GM12878 (cell line): ENCODE measurements around the gene BCL11A. TPM values are rescaled to one million over a fixed set of nuclear protein-coding genes. Genes with fewer than 3 reads are reported as not detected.

Experiments used
- ATAC-seq: fragments of 200-7000 bp; cut with Tn5 transposase; 3 replicates; pipeline ENCODE4 v1.9.1; 2020; ENCODE audit warnings: mild to moderate bottlenecking, moderate library complexity
- BruUV-seq: library from RNA; stranded (reverse); fragments of 400-500 nt; replicated peaks from 2 replicates; lab custom pipeline; 2021; lab: Mats Ljungman, UMichigan
- CTCF ChIA-PET: fragments of 300-600 bp; sonication (Branson Sonifier 250); formaldehyde crosslinking; extraction: SDS; loops from one replicate; lab custom pipeline; 2021; ENCODE audit warnings: inconsistent platforms; lab: Yijun Ruan, JAX
- POLR2A ChIA-PET: fragments of 350-600 bp; formaldehyde crosslinking; extraction: SDS; loops from one replicate; lab custom pipeline; 2021; ENCODE audit warnings: inconsistent platforms; lab: Charles Lee
- RAD21 ChIA-PET: fragments of 300-600 bp; sonication (Branson Sonifier 250); formaldehyde crosslinking; loops from one replicate; lab custom pipeline; 2023; ENCODE audit warnings: antibody characterized with exemption; ENCODE audit not compliant: unreplicated experiment; lab: Charles Lee
- SMC1A ChIA-PET: fragments of 300-600 bp; sonication (Branson Sonifier 250); formaldehyde crosslinking; loops from one replicate; lab custom pipeline; 2023; ENCODE audit not compliant: unreplicated experiment, uncharacterized antibody; lab: Charles Lee
- DNase-seq: peaks from one replicate; pipeline ENCODE4 v3.0.0-alpha.2; 2011; ENCODE audit warnings: low read depth, low spot score
- FAIRE-seq: peaks from 3 replicates; lab custom pipeline; 2011; peaks lifted over from hg19 to GRCh38; lab: Jason Lieb, UNC
- H2AFZ ChIP-seq: 2 replicates; pipeline ENCODE4 v1.6.0; 2011; ENCODE audit warnings: low read depth, low read length, control low read depth; ENCODE audit not compliant: control insufficient read depth
- H3K27ac ChIP-seq: 2 replicates; pipeline ENCODE4 v1.5.1; 2011; ENCODE audit warnings: control low read depth; ENCODE audit not compliant: control insufficient read depth, insufficient read depth
- H3K27me3 ChIP-seq, 2 experiments: replicated peaks in 1 of 2; 2 replicates each; pipeline versions ENCODE4 v1.6.0 to v1.6.1; 2011; ENCODE audit warnings: low read length in 1 of 2; ENCODE audit not compliant: control insufficient read depth in 2 of 2, insufficient read depth in 2 of 2
- H3K36me3 ChIP-seq, 2 experiments: 2 replicates each; pipeline ENCODE4 v1.5.1; 2011; ENCODE audit warnings: low read length in 1 of 2; ENCODE audit not compliant: control insufficient read depth in 2 of 2, insufficient read depth in 2 of 2
- H3K4me1 ChIP-seq: 2 replicates; pipeline ENCODE4 v1.6.1; 2011; ENCODE audit warnings: mild to moderate bottlenecking, low read length, moderate library complexity, mixed read lengths; ENCODE audit not compliant: control insufficient read depth, insufficient read depth
- H3K4me2 ChIP-seq: 2 replicates; pipeline ENCODE4 v1.6.0; 2011; ENCODE audit warnings: control low read depth; ENCODE audit not compliant: control insufficient read depth, insufficient read depth
- H3K4me3 ChIP-seq: fragments of 200-600 bp; sonication (generic); 2 replicates; pipeline ENCODE4 v1.5.1; 2016
- H3K79me2 ChIP-seq: 2 replicates; pipeline ENCODE4 v1.6.0; 2011; ENCODE audit warnings: low read length; ENCODE audit not compliant: control insufficient read depth, insufficient read depth
- H3K9ac ChIP-seq: 2 replicates; pipeline ENCODE4 v1.8.0; 2011; ENCODE audit warnings: low read length, control low read depth, mixed read lengths; ENCODE audit not compliant: control insufficient read depth, insufficient read depth
- H3K9me3 ChIP-seq: replicated peaks from 3 replicates; pipeline ENCODE4 v1.5.1; 2011; ENCODE audit warnings: mild to moderate bottlenecking, low read length; ENCODE audit not compliant: control insufficient read depth, insufficient read depth
- H4K20me1 ChIP-seq: 2 replicates; pipeline ENCODE4 v1.6.0; 2011; ENCODE audit not compliant: control insufficient read depth, insufficient read depth
- BRCA1 ChIP-seq: IDR thresholded peaks from 2 replicates; pipeline ENCODE4 v1.6.1; 2011; ENCODE audit warnings: low read depth, low read length, improper control_type of control experiment
- EP300 ChIP-seq, 2 experiments: fragments of 150-350 bp in 1 of 2; IDR thresholded peaks; 2 replicates each; pipeline ENCODE4 v1.6.1; 2011 to 2012; ENCODE audit warnings: low read depth in 2 of 2, low read length in 2 of 2, borderline replicate concordance in 1 of 2, improper control_type of control experiment in 1 of 2, inconsistent platforms in 1 of 2; ENCODE audit not compliant: control insufficient read depth in 1 of 2
- NKRF ChIP-seq: fragments of 450-650 bp; conservative IDR thresholded peaks from 2 replicates; pipeline ENCODE4 v1.6.1; 2017; ENCODE audit warnings: mild to moderate bottlenecking, moderate library complexity
- RAD51 ChIP-seq: fragments of 450-650 bp; IDR thresholded peaks from 2 replicates; pipeline ENCODE4 v1.6.1; 2016; ENCODE audit warnings: moderate library complexity, mild to moderate bottlenecking, inconsistent platforms
- RUNX3 ChIP-seq: IDR thresholded peaks from 2 replicates; pipeline ENCODE4 v1.6.1; 2012; ENCODE audit warnings: low read length, inconsistent platforms
- SMAD5 ChIP-seq: IDR thresholded peaks from 2 replicates; pipeline ENCODE4 v1.6.1; 2016; ENCODE audit warnings: antibody characterized with exemption, low read depth
- SP1 ChIP-seq: IDR thresholded peaks from one replicate; pipeline ENCODE4 v1.6.1; 2011; ENCODE audit warnings: low read depth, low read length
- WRNIP1 ChIP-seq: IDR thresholded peaks from 2 replicates; pipeline ENCODE4 v1.6.1; 2011; ENCODE audit warnings: low read depth, low read length, improper control_type of control experiment, borderline replicate concordance
- YBX1 ChIP-seq: fragments of 450-650 bp; IDR thresholded peaks from 2 replicates; pipeline ENCODE4 v1.6.1; 2016; ENCODE audit warnings: antibody characterized with exemption
- ZBTB11 ChIP-seq: fragments of 450-650 bp; formaldehyde crosslinking; IDR thresholded peaks from 2 replicates; pipeline ENCODE4 v1.5.0; 2022; ENCODE audit warnings: mild to moderate bottlenecking, missing genetic modification characterization
- ZSCAN29 ChIP-seq: fragments of 450-650 bp; IDR thresholded peaks from 2 replicates; pipeline ENCODE4 v1.6.1; 2017; ENCODE audit warnings: mild to moderate bottlenecking, moderate library complexity
- WGBS: methylation state at CpG from one replicate; pipeline ENCODE4 v1.1.6; 2016; ENCODE audit warnings: low lambda C conversion rate; ENCODE audit not compliant: insufficient replicate concordance, insufficient coverage; ENCODE audit errors: missing lambda C conversion rate; 5-methylcytosine and 5-hydroxymethylcytosine counted together
- in situ Hi-C: fragments of 300-500 bp; cut with MboI; formaldehyde crosslinking; loops from 9 replicates; pipeline ENCODE4 v1.14.3; 2018; ENCODE audit warnings: mixed read lengths
- intact Hi-C: fragments of 100-400 bp; cut with micrococcal nuclease; formaldehyde crosslinking; loops from one replicate; pipeline ENCODE4 v1.14.2; 2022; ENCODE audit not compliant: unreplicated experiment
- polyA plus RNA-seq, 11 experiments: library from polyadenylated mRNA; depleted of rRNA in 4 of 11; unstranded in 6 of 11; stranded (reverse) in 5 of 11; fragments of >200 nt; fragmentation: Nextera tagmentation in 4 of 11; fragmentation: Illumina TruSeq in 1 of 11; extraction: Ambion mirVana in 4 of 11; extraction: Trizol in 1 of 11; gene quantifications; 1 replicate in 1 of 11; 2 replicates in 10 of 11; pipeline versions ENCODE4 v1.2.1 to v1.2.3, GENCODE V29; 2011 to 2016; ENCODE audit warnings: inconsistent platforms in 2 of 11, missing spikeins in 2 of 11, low read depth in 1 of 11
- total RNA-seq, 4 experiments: library from RNA; depleted of rRNA in 3 of 4; stranded (reverse); fragments of >200 nt in 3 of 4; fragmentation: Illumina TruSeq in 1 of 4; extraction: Trizol in 1 of 4; gene quantifications; 2 replicates each; pipeline versions ENCODE4 v1.2.1 to v1.2.3, GENCODE V29; 2013 to 2021
- TF ChIP-seq, protein P1 (sequence below), 3 experiments: IDR thresholded peaks in 2 of 3; conservative IDR thresholded peaks in 1 of 3; 2 replicates each; pipeline ENCODE4 v1.5.1; 2011; ENCODE audit warnings: low read depth in 3 of 3, low read length in 3 of 3, mild to moderate bottlenecking in 3 of 3, control low read depth in 2 of 3, moderate library complexity in 2 of 3, inconsistent platforms in 1 of 3, mixed read lengths in 1 of 3; ENCODE audit not compliant: control insufficient read depth in 2 of 3, insufficient read depth in 1 of 3; ENCODE audit errors: extremely low read depth in 1 of 3

BCL11A gene
- total and polyA plus RNA-seq, 10 of the 15 experiments (the other 5 are each of a cell fraction or from before 2014, with no cell fraction given), result 7.5 to 26.6 (median 11.1) TPM; not detected in 1

DNA sequence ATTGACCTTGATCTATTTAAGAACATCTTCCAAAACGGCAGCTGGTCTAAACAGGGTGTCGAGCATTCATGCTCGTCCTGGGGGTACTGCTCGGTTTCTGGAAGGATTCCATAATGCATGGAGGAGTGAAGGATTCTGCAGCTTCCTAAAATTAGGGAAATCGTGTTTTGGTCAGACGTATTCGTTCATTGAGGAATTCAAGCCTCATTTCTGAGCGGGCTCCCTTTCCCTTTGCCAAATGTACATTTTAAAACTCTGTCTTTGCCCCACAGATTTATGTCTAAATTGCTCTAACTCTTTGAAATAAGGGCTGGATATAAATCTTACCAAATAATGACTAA lies 144.0 kb downstream of the BCL11A start:
- intact Hi-C loops, result no loop called here
- WGBS, result 62% methylated on average over 8 of the region's 8 CpGs
- SMC1A ChIA-PET, result interaction anchor here (0.5 kb wide), 1 partner anchor 1383 kb away, joined by 3 read pairs; no protein-coding TSS in a partner anchor

More for the DNA sequence above, 144.0 kb downstream of the BCL11A start:
- no peak for ATAC-seq
- no peak for DNase-seq
- H3K4me3 ChIP-seq, result no peak overlapping the region
- no peak overlapping the region for H3K27ac ChIP-seq
- ChIA-PET POLR2A (no interaction called here), CTCF (no interaction called here), RAD21 (no interaction called here)
- no peaks in the 10 kb centered on the region for H3K79me2 ChIP-seq
- no peaks in the 10 kb centered on the region for H3K9me3 ChIP-seq
- no TSS peak for BruUV-seq
- no peak for FAIRE-seq
- in situ Hi-C loops, result no loop called here
- no peaks in the 10 kb centered on the region for H3K27me3 ChIP-seq
- no peaks in the 10 kb centered on the region for H4K20me1 ChIP-seq
- no peak overlapping the region for H2AFZ ChIP-seq
- peaks cover 37% of the 10 kb centered on the region for H3K4me1 ChIP-seq
- no peak overlapping the region for H3K9ac ChIP-seq
- TF ChIP-seq WRNIP1 (no peak), RAD51 (no peak), BRCA1 (no peak), SP1 (no peak), SMAD5 (no peak), YBX1 (no peak), EP300 (IDR thresholded peaks at IDR 0.05; ENCODE audit: borderline replicate concordance in 1 of 2, control insufficient read depth in 1 of 2, low read depth in 2 of 2, low read length in 2 of 2) (no peak), ZBTB11 (no peak), RUNX3 (no peak), NKRF (no peak), ZSCAN29 (no peak)
- TF ChIP-seq, protein P1, sequence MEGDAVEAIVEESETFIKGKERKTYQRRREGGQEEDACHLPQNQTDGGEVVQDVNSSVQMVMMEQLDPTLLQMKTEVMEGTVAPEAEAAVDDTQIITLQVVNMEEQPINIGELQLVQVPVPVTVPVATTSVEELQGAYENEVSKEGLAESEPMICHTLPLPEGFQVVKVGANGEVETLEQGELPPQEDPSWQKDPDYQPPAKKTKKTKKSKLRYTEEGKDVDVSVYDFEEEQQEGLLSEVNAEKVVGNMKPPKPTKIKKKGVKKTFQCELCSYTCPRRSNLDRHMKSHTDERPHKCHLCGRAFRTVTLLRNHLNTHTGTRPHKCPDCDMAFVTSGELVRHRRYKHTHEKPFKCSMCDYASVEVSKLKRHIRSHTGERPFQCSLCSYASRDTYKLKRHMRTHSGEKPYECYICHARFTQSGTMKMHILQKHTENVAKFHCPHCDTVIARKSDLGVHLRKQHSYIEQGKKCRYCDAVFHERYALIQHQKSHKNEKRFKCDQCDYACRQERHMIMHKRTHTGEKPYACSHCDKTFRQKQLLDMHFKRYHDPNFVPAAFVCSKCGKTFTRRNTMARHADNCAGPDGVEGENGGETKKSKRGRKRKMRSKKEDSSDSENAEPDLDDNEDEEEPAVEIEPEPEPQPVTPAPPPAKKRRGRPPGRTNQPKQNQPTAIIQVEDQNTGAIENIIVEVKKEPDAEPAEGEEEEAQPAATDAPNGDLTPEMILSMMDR (IDR thresholded peaks at IDR 0.05 in 2 of 3, conservative IDR thresholded peaks at IDR 0.05 in 1 of 3; ENCODE audit: control insufficient read depth in 2 of 3, extremely low read depth in 1 of 3, insufficient read depth in 1 of 3, low read depth in 3 of 3, low read length in 3 of 3), result no peak
- H3K36me3 ChIP-seq, result no peaks in the 10 kb centered on the region
- no peak overlapping the region for H3K4me2 ChIP-seq
